SK-N-SH treated with all-trans-retinoic acid at 6 μM for 48 hours (cell line): ENCODE data around the gene OS9.
A peak's percentile ranks its signal among the peaks of the same experiment; 100 is the strongest.

Experiments used
- TOX ChIP-seq: fragments of 250-450 bp; sonication (Bioruptor Pico); IDR thresholded peaks from 2 replicates; pipeline ENCODE4 v1.8.0; 2021; ENCODE audit warnings: mild to moderate bottlenecking, moderate library complexity, borderline replicate concordance
- ZNF565 ChIP-seq: fragments of 450-650 bp; formaldehyde crosslinking; conservative IDR thresholded peaks from 2 replicates; pipeline ENCODE4 v1.5.0; 2020; ENCODE audit warnings: low read depth, mild to moderate bottlenecking, moderate library complexity
- ZNF70 ChIP-seq: fragments of 450-650 bp; formaldehyde crosslinking; IDR thresholded peaks from 2 replicates; pipeline ENCODE4 v1.5.0; 2020; ENCODE audit warnings: mild to moderate bottlenecking, moderate library complexity
- TF ChIP-seq, protein P1 (sequence below): fragments of 250-450 bp; sonication (Bioruptor Pico); IDR thresholded peaks from 2 replicates; pipeline ENCODE4 v1.8.0; 2021; ENCODE audit warnings: low read depth, mild to moderate bottlenecking, moderate library complexity, borderline replicate concordance

DNA sequence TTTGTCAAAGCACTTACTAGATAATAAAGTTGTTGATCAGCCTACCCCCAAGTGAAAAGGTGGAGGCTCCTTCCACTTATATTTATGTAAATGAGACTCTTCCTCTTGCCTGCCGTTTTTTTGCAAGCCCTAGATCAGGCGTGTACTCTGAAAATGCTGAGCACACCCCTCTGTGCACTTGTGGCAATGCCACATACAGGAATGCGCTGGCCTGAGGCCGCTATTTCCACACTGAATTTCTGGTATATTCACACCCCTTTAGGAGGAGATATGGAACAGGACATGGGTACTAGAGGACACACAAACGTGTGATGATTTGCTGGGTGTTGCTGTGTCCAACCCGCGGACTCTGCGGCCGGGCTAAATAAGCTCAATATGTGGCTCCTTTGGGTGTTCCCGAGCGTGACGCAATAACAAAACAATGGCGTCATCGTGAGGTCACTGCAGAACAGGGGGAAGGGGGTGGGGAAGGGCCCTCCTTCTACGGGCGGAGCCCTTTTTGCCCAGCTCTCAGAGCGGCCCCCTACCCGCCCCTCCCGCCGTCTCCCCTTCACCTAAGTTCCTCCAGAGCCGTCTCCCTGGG, 50.4 kb downstream of the OS9 start:
- TF ChIP-seq ZNF70 (CRISPR knock-in tag) (no peak; the same call in 1 of the 2 replicates), ZNF565 (peak; percentile 51; the same call in 1 of the 2 replicates), TOX (CRISPR knock-in tag) (0 out of 2 replicates have a peak, but pooled peaks have one; percentile 12)
- TF ChIP-seq, protein P1, sequence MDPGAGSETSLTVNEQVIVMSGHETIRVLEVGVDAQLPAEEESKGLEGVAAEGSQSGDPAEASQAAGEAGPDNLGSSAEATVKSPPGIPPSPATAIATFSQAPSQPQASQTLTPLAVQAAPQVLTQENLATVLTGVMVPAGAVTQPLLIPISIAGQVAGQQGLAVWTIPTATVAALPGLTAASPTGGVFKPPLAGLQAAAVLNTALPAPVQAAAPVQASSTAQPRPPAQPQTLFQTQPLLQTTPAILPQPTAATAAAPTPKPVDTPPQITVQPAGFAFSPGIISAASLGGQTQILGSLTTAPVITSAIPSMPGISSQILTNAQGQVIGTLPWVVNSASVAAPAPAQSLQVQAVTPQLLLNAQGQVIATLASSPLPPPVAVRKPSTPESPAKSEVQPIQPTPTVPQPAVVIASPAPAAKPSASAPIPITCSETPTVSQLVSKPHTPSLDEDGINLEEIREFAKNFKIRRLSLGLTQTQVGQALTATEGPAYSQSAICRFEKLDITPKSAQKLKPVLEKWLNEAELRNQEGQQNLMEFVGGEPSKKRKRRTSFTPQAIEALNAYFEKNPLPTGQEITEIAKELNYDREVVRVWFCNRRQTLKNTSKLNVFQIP (CRISPR knock-in tag) = no peak
